Stimulated activated CD4-positive, alpha-beta T cell treated with anti-CD3 and anti-CD28 coated beads, TNF-alpha, amount 100 ng/mL, for 1 hour (primary cell): ENCODE data around the gene GTPBP2.
"Not testable (repeated sequence)": the region's sequence is repeated elsewhere in the genome, so short reads cannot be mapped to it uniquely, and the experiment has no call there.

Experiments
- DNase-seq, 3 donors: peaks; one replicate each; pipeline ENCODE4 v3.0.0-alpha.2; 2020; ENCODE audit warnings: low read depth in 3 of 3, low spot score in 1 of 3

Gene GTPBP2

DNA sequence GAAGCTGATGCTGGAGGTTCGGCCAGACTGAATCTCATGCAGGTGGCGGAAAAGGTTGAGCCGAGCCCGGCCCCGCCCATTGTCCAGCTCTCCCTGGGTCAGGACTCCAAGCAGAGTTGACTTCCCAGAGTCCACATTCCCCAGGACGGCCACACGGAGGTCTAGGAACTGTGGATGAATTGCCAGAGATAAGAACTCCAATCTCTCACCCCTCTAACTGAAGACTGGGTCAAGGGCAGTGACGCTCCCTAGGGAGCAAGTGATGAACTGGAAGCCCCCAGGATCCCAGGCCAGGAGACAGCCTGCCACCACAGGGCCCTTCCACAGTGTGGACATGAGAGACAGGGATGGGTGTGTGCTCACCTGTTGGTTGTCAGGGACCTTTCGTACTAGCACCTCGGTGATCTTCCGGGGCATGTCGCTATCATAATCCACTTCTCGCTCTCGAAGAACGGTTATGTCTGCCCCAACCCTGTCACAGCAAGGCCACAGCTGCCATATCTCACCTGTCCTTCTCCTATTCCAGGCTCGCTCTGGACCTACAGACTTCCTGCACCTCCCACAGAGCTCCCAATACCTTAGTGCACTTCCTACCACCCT, 3.6 kb downstream of the GTPBP2 start:
- no peak for DNase-seq

GRCh38 chr6:43624786-43625288, 4.2 kb downstream of the GTPBP2 start:
- no peak for DNase-seq

DNA sequence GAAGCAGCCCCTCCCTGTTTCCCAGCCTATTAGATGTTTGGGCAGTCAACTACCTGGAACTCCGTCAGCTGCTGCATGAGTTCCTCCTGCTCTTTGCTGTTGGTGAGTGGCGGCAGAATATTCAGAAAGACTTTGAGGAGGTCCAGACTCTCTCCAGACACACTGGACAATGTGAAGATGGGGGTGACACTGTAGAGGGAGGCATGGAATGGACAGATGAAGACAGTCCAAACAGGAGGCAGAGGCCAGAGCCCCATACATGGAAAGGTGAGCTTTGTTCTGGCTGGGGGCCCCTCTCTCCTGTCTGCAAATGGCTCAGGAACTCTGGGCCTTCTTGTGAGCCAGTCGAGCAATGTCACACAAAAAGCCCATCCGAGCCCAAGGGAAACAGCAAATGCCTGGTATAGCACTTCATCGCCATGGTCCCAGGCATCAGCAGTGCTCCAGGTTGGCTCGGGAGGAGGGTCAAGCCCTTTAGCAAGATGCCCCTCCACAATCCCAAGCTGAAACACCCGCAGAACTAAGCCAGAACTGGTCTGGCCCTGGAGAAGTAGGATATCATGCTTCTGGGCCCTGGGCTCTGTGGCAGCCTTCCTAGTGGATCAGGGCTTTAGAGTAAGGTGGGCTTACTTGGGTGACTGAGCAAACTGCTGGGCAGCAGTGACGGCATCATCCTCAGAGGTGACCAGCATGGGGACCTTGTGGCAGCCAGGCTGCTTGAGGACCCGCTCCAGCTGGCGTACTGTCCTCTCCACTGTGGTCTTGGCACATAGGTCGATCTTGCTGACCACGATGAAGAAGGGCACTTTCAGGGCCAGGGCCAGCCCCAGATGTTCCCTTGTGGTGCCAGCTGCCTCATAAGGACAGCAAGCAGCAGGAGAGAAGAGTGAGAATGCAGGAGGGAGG, 4.9 kb downstream of the GTPBP2 start:
- DNase-seq: no peak

DNA sequence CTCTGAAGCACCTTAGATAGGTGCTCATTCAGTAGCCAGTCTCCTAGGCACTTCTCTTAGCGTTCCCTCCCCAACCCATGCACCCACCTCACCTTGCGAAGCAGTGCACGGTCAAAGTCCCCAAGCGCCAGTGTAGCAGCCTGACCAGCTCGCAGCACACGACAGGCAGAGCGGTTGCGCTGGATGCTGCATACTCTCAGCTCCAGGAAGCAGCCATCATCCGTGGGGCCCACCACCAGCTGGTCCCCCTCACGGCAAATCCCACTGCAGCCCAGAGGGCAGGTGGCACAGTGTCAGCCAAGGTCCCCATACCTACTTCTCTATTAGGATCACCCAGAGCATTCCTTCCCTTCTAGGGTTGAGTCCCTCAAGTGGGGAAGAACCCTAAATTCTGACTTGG, 6.5 kb downstream of the GTPBP2 start:
- DNase-seq: no peak

DNA sequence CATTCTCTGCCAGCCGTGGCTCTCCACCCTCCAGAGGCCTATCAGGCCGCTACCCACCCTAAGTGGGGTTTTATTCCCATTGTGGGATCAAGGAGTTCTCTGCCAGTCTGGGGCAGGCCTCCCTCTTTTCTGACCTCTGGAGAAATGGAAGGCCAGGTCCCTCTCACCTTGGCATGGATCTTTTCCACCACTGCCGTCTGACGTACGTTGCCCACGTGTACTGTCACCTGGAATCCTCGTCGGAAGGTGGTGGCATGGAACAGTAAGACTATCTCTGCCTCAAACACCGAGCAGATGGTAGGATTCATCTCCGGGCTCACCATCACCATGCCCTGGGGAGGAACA, 7.3 kb downstream of the GTPBP2 start:
- no peak for DNase-seq

DNA sequence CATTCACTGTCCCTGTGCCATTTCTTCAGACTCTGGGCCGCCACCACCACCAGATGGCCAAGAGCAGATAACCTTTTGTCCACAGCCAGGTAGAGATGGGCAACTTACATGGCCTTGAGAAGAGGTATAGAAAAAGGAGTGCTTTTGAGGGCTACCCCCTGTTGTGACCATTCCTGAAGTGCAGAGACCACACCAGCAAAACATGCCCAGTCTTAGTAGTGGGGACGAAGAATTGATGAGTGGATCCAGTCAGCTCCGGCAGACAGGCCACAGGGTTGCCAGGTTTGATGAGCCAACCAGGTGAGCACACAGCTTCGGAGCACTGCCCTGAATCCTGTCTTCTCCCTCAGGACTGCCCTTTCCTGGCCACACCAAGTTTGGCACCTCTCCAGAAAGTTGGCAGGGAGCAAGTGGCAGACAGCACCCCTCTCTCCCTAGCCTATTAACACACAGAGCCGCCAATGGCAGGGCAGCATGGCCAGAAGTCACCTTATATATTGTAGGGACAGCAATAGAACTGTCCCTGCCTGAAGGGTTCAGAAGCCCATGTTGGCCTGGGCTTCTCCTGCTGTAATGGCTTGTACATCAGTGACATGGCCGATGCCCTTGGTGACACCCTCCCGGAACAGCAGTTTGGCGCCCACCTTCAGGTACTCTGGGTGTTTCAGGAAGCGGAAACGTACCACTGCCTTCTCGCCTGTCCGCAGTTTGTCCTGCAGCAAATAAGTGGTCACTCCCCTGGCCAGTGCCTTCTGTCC, 7.8 kb downstream of the GTPBP2 start:
- DNase-seq: no peak

- DNase-seq: no peak
Measured at GRCh38 chr6:43616725-43617472, 12.2 kb downstream of the GTPBP2 start.

DNA sequence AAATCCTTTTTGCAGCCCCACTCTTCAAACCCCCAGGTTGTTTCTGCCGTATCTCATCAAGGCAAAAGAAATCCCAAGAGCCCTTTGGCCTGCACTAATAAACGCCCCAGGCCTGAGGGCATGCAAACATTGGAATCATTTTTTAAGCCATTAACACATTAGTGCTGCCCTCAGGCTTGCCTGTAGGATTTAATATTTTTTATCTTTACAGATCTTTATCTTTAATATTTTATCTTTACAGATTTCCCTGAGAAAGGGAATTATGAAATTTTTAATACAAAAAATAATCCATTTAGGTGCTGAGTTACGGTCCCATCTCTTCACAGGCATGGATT, 14.7 kb downstream of the GTPBP2 start:
- DNase-seq: no peak

GRCh38 chr6:43613721-43614395, 15.2 kb downstream of the GTPBP2 start:
- no peak for DNase-seq

DNA sequence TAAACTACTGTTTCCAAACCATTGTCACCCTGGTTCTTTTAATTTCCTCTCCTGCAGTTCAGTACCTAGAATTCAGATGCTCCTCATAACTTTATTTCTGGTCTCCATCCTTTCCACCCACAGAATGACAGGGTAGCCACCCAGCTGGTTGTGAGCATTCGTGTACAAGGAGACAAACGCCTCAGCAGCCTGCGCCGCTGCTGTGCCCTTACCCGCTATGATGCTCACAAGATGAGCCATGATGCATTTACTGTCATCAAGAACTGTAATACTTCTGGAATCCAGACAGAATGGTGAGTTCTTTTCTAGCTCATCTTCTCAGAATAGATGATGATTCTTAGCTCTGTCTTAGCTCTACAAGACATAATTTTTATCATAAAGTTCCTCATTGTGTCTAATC, 18.6 kb downstream of the GTPBP2 start:
- DNase-seq: no peak

DNA sequence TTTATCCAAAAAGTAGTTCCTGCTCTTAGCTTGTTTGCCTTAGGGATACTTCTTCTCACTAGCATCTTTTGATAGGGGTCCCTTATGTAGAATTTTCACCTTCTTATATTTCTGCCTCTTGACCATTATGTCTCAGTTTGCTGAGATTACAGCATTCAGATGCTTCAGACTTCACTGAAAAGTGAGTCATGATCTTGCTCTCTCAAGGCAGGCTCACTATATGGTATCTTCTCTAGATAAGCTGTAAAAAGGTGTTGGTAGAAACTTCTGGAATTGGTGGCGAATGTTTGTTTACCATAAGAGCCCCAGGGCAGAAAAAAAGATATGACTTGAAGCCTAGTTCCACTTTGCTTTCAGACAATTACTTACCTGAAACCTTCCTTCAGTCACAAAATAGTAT, 19.7 kb downstream of the GTPBP2 start:
- no peak for DNase-seq

DNA sequence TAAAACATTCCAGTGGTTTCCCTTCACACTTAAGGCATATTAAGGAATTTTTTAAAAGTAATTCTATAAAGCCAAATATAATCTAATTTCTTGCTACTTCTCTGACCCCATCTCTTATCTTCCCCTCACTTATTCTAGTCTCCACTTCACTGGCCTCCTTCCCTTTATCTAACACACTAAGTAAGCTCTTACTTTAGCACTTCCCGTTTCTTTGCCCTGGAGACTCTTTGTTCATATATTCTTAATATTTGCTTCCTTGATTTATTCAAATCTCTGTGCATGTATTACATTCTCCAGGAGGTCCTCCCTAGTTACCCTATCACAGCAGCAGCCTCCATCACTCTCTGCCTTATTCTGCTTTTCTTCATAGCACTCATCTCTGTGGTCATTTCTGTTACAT, 20.3 kb downstream of the GTPBP2 start:
- DNase-seq: no peak

- peak in 2 of 3 donors; percentile 12 to 41 for DNase-seq
Measured at GRCh38 chr6:43608310-43608763, 20.7 kb downstream of the GTPBP2 start.

DNA sequence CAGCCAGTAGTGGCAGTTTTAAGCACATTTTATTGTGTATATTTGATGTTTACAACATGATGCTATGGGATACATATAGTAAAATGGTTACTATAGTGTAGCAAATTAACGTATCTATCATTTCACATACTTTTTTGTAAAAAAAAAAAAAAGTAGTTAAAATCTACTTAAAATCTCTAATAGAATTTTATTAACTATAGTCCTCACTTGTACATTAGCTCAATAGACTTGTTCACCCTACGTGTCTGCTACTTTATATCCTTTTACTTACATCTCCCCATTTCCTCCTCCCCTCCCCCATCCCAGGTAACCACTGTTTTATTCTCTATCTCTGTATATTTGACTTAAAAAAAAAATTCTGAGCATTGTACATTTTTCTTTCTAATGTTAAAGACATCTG, 23.0 kb downstream of the GTPBP2 start:
- no peak for DNase-seq

GRCh38 chr6:43604174-43604573, 24.9 kb downstream of the GTPBP2 start:
- no peak for DNase-seq

GRCh38 chr6:43600595-43600994, 28.5 kb downstream of the GTPBP2 start:
- DNase-seq: no peak

GRCh38 chr6:43593938-43594337, 35.1 kb downstream of the GTPBP2 start:
- no peak for DNase-seq

DNA sequence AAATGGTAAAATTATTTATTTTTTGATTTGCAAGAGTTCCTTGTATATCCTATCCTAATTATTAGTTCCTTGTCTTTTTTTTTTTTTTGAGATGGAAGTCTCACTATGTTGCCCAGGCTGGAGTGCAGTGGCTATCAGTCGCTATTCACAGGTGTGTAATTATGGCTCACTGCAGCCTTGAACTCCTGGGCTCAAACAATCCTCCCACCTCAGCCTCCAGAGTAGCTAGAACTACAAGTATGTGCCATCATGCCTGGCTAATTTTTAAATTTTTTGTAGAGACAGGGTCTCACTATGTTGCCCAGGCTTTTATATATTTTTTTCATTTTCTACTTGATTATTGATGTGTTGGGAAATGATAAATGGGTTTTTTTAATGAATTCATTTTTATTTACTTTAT, 39.5 kb downstream of the GTPBP2 start:
- not testable (repeated sequence) for DNase-seq

- DNase-seq: no peak
Measured at GRCh38 chr6:43588194-43588593, 40.9 kb downstream of the GTPBP2 start.

GRCh38 chr6:43584892-43585570, 44.0 kb downstream of the GTPBP2 start:
- no peak for DNase-seq
